TTC549 (cell line): Measurements from ENCODE around the gene PXN.

Source experiments
- FAIRE-seq: peaks from 2 replicates; lab custom pipeline; 2012; peaks lifted over from hg19 to GRCh38; lab: Jason Lieb, UNC

The PXN gene

GRCh38 chr12:120170631-120171030, 94.9 kb downstream of the PXN start:
- FAIRE-seq, result no peak

GRCh38 chr12:120169946-120170345, 95.6 kb downstream of the PXN start:
- no peak for FAIRE-seq

- FAIRE-seq, result no peak
Measured at GRCh38 chr12:120168337-120168736, 97.2 kb downstream of the PXN start.

GRCh38 chr12:120167529-120168095, 97.9 kb downstream of the PXN start:
- no peak for FAIRE-seq

- no peak for FAIRE-seq
Measured at GRCh38 chr12:120164293-120164692, 101.2 kb downstream of the PXN start.

- no peak for FAIRE-seq
Measured at GRCh38 chr12:120162763-120163162, 102.8 kb downstream of the PXN start.

- FAIRE-seq, result no peak
Measured at GRCh38 chr12:120161852-120162251, 103.7 kb downstream of the PXN start.
